Measurements from ENCODE around the gene MREG. TPM values are rescaled to one million over a fixed set of nuclear protein-coding genes. Genes with fewer than 3 reads are reported as not detected.

The MREG gene
- total RNA-seq, 2 donors from 2014 or later, result 5.3 to 6.6 TPM

- H3K4me3 Mint-ChIP-seq, result no peak overlapping the region
- DNase-seq, result no peak
- no peak for ATAC-seq
- peaks cover 47% of the 10 kb centered on the region for H3K27me3 Mint-ChIP-seq
- peaks cover 6% of the 10 kb centered on the region for H3K4me1 Mint-ChIP-seq
- no peaks in the 10 kb centered on the region for H3K9me3 ChIP-seq (ENCODE audit: control insufficient read depth, low read length, poor library complexity, severe bottlenecking)
- no peak overlapping the region for H3K27ac Mint-ChIP-seq
- H3K36me3 Mint-ChIP-seq (ENCODE audit: low read depth), result no peaks in the 10 kb centered on the region
Measured at GRCh38 chr2:215896921-215897320, 116.4 kb downstream of the MREG start.

- Mint-ChIP-seq H3K36me3 (ENCODE audit: low read depth) (no peaks in the 10 kb centered on the region), H3K4me1 (no peaks in the 10 kb centered on the region), H3K27ac (no peak overlapping the region), H3K4me3 (no peak overlapping the region), H3K27me3 (peaks cover 41% of the 10 kb centered on the region)
- no peak for ATAC-seq
- H3K9me3 ChIP-seq (ENCODE audit: control insufficient read depth, low read length, poor library complexity, severe bottlenecking), result no peaks in the 10 kb centered on the region
- no peak for DNase-seq
Measured at GRCh38 chr2:215895330-215895729, 118.0 kb downstream of the MREG start.

Other genes with a start within 250 kb of the MREG start
- 10 to 100 TPM; 16.9 to 18.7 TPM for gene PECR, start 68.3 kb upstream of the MREG start, total RNA-seq
- 1 to 10 TPM; 1.6 to 2.2 TPM for gene TMEM169, start 68.4 kb upstream of the MREG start, total RNA-seq
- 100 to 1,000 TPM; 151 to 161 TPM for gene XRCC5, start 95.8 kb upstream of the MREG start, total RNA-seq